Suprapubic skin (tissue), 4 donors: ENCODE data around the gene SPTBN1. TPM values are rescaled to one million over a fixed set of nuclear protein-coding genes. Genes with fewer than 3 reads are reported as not detected.

Experiments used
- DNase-seq, 2 donors: peaks; one replicate each; pipeline ENCODE4 v3.0.0-alpha.2; 2019; ENCODE audit warnings: low spot score in 2 of 2
- H3K27ac ChIP-seq: fragments of 200-600 bp; sonication (generic); one replicate; pipeline ENCODE4 v1.5.1; 2019
- H3K27me3 ChIP-seq: fragments of 200-600 bp; sonication (generic); one replicate; pipeline ENCODE4 v1.5.1; 2019
- H3K36me3 ChIP-seq: fragments of 200-600 bp; sonication (generic); one replicate; pipeline ENCODE4 v1.5.1; 2019
- H3K4me1 ChIP-seq: fragments of 200-600 bp; sonication (generic); one replicate; pipeline ENCODE4 v1.5.1; 2019
- H3K4me3 ChIP-seq: fragments of 200-600 bp; sonication (generic); one replicate; pipeline ENCODE4 v1.5.1; 2019; ENCODE audit warnings: mild to moderate bottlenecking
- H3K9me3 ChIP-seq: fragments of 200-600 bp; sonication (generic); one replicate; pipeline ENCODE4 v1.5.1; 2019
- CTCF ChIP-seq, 2 donors: fragments of 200-600 bp in 1 of 2; fragments of 450-650 bp in 1 of 2; sonication (generic) in 1 of 2; IDR thresholded peaks; one replicate each; pipeline ENCODE4 v1.5.1; 2016 to 2019; ENCODE audit warnings: antibody characterized with exemption in 2 of 2, mild to moderate bottlenecking in 1 of 2, moderate library complexity in 1 of 2
- EP300 ChIP-seq: sonication (generic); formaldehyde crosslinking; IDR thresholded peaks from one replicate; pipeline ENCODE4 v1.6.1; 2017; ENCODE audit warnings: antibody characterized with exemption
- POLR2A ChIP-seq, 2 donors: fragments of 450-650 bp; IDR thresholded peaks; one replicate each; pipeline ENCODE4 v1.6.1; 2017; ENCODE audit warnings: antibody characterized with exemption in 2 of 2, mild to moderate bottlenecking in 2 of 2, moderate library complexity in 2 of 2
- POLR2AphosphoS5 ChIP-seq, 3 donors: sonication (generic); formaldehyde crosslinking; IDR thresholded peaks; one replicate each; pipeline ENCODE4 v1.6.1; 2017; ENCODE audit warnings: antibody characterized with exemption in 3 of 3
- WGBS: methylation state at CpG from one replicate; pipeline ENCODE4 v1.1.5; 2018; 5-methylcytosine and 5-hydroxymethylcytosine counted together
- total RNA-seq, 4 donors: library from RNA; depleted of rRNA; stranded (reverse); fragments of >200 nt; gene quantifications; one replicate each; pipeline ENCODE4 v1.1.0, GENCODE V29; 2016

Gene SPTBN1
- total RNA-seq, 4 donors from 2014 or later = 173 to 250 (median 203) TPM

DNA sequence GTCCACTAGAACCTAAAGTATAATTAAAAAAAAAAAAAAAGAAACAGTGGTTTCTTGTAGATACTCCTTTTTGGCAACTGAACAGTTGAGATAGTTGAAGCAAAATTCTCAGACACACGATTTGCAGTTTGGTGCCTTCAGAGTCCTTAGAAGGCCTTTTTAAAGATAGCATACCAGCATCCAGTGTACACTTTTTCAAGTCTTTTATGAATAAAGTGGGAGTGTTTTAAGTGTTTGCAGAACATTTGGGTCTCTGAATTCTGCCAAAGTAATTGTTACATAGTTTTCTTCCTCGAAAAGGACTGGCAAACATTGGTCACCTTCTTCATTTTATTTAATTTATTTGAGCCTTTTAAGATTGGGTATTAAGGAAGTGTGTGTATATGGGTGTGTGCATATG lies 62.3 kb downstream of the SPTBN1 start:
- Histone ChIP-seq H3K9me3 (no peaks in the 10 kb centered on the region), H3K4me3 (no peak overlapping the region), H3K27me3 (no peaks in the 10 kb centered on the region), H3K4me1 (peaks cover 24% of the 10 kb centered on the region), H3K27ac (no peak overlapping the region), H3K36me3 (no peaks in the 10 kb centered on the region)
- TF ChIP-seq CTCF (IDR thresholded peaks at IDR 0.05) = no peak
- no peak for DNase-seq
- 53% methylated on average over 2 of the region's 2 CpGs for WGBS

- H3K4me1 ChIP-seq = peaks cover 32% of the 10 kb centered on the region
- no peak for TF ChIP-seq POLR2AphosphoS5 (IDR thresholded peaks at IDR 0.05)
- no peak for TF ChIP-seq CTCF (IDR thresholded peaks at IDR 0.05)
- TF ChIP-seq POLR2A (IDR thresholded peaks at IDR 0.05) = no peak
- no peak for TF ChIP-seq EP300
Observed at GRCh38 chr2:54519841-54520459, 63.8 kb downstream of the SPTBN1 start.

DNA sequence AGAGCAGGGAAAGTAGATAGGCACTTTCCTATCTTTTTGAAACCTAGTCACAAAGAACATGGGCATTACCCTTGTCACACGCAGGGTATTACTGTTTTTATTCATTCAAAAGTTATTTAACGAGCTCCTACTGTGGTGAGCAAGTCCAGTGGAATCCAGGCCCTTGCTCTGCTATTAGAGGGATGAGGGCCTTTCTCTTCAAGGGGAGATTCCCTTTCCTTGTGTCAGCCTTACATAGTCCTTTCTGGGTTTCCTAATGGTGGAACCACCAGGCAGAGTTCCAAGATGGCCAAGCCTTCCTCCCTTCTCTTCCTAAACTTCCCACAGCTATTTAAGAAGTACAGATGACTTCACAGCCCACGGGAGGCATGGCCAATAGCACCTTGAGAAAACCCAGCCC lies 64.6 kb downstream of the SPTBN1 start:
- Histone ChIP-seq H3K4me1 (peaks cover 35% of the 10 kb centered on the region), H3K36me3 (no peaks in the 10 kb centered on the region), H3K4me3 (no peak overlapping the region), H3K9me3 (no peaks in the 10 kb centered on the region), H3K27me3 (no peaks in the 10 kb centered on the region), H3K27ac (no peak overlapping the region)
- WGBS = 69% methylated on average over 3 of the region's 3 CpGs
- DNase-seq = no peak
- TF ChIP-seq CTCF (IDR thresholded peaks at IDR 0.05) = no peak
- TF ChIP-seq EP300 = no peak
- no peak for TF ChIP-seq POLR2AphosphoS5 (IDR thresholded peaks at IDR 0.05)
- no peak for TF ChIP-seq POLR2A (IDR thresholded peaks at IDR 0.05)

More at GRCh38 chr2:54519841-54520459, 63.8 kb downstream of the SPTBN1 start:
- H3K36me3 ChIP-seq = no peaks in the 10 kb centered on the region
- H3K27me3 ChIP-seq = no peaks in the 10 kb centered on the region
- DNase-seq = no peak
- no peak overlapping the region for H3K27ac ChIP-seq
- 79% methylated on average over 12 of the region's 12 CpGs for WGBS
- no peak overlapping the region for H3K4me3 ChIP-seq
- no peaks in the 10 kb centered on the region for H3K9me3 ChIP-seq

- WGBS = 28% methylated on average over 5 of the region's 5 CpGs
- no peak overlapping the region for H3K4me3 ChIP-seq
- H3K9me3 ChIP-seq = no peaks in the 10 kb centered on the region
- no peaks in the 10 kb centered on the region for H3K27me3 ChIP-seq
- no peak for TF ChIP-seq EP300
- peak; percentile 50 for TF ChIP-seq CTCF (IDR thresholded peaks at IDR 0.05)
- peaks cover 35% of the 10 kb centered on the region for H3K4me1 ChIP-seq
- no peak for DNase-seq
- peaks cover 17% of the 10 kb centered on the region for H3K36me3 ChIP-seq
- H3K27ac ChIP-seq = no peak overlapping the region
Observed at GRCh38 chr2:54522624-54523281, 66.6 kb downstream of the SPTBN1 start.

GRCh38 chr2:54523324-54523959 lies 67.3 kb downstream of the SPTBN1 start:
- Histone ChIP-seq H3K27me3 (no peaks in the 10 kb centered on the region), H3K4me1 (peaks cover 30% of the 10 kb centered on the region), H3K36me3 (peaks cover 24% of the 10 kb centered on the region), H3K4me3 (no peak overlapping the region), H3K9me3 (no peaks in the 10 kb centered on the region), H3K27ac (peak overlapping the region; percentile 45)
- 54% methylated on average over 4 of the region's 4 CpGs for WGBS
- DNase-seq = no peak
- TF ChIP-seq POLR2AphosphoS5 (IDR thresholded peaks at IDR 0.05) (no peak), POLR2A (IDR thresholded peaks at IDR 0.05) (no peak), CTCF (IDR thresholded peaks at IDR 0.05) (no peak)
